D721Med (cell line): ENCODE data around the gene ARRB1.

Source experiments
- DNase-seq: peaks from one replicate; pipeline ENCODE4 v3.0.0; 2011; ENCODE audit warnings: low spot score; ENCODE audit not compliant: insufficient read length
- FAIRE-seq: peaks from 2 replicates; lab custom pipeline; 2011; peaks lifted over from hg19 to GRCh38; lab: Jason Lieb, UNC
- CTCF ChIP-seq: IDR thresholded peaks from 2 replicates; pipeline ENCODE4 v1.5.1; 2012; ENCODE audit warnings: mild to moderate bottlenecking, control low read depth; ENCODE audit not compliant: insufficient read depth; ENCODE audit errors: missing control alignments

ARRB1 gene

GRCh38 chr11:75246006-75246670 is 105.3 kb downstream of the ARRB1 start:
- no peak for FAIRE-seq
- DNase-seq: no peak
- TF ChIP-seq CTCF: no peak

GRCh38 chr11:75245356-75246005 is 106.0 kb downstream of the ARRB1 start:
- DNase-seq (no peak), FAIRE-seq (no peak)
- no peak for TF ChIP-seq CTCF

GRCh38 chr11:75244052-75244814 is 107.2 kb downstream of the ARRB1 start:
- no peak for TF ChIP-seq CTCF
- no peak for FAIRE-seq

GRCh38 chr11:75242722-75243600 is 108.5 kb downstream of the ARRB1 start:
- DNase-seq (no peak), FAIRE-seq (no peak)
- no peak for TF ChIP-seq CTCF

More at GRCh38 chr11:75244052-75244814, 107.2 kb downstream of the ARRB1 start:
- DNase-seq: no peak

- TF ChIP-seq CTCF: no peak
- peak; percentile 41 for DNase-seq
- FAIRE-seq: no peak
Measured at GRCh38 chr11:75241906-75242644, 109.4 kb downstream of the ARRB1 start.
